NCI-H1417 (cell line): ENCODE results near the gene SERINC5.

ENCODE experiments used
- DNase-seq, 3 experiments: peaks; one replicate each; lab custom pipeline; 2025; lab: John Stamatoyannopoulos, UW

The SERINC5 gene

DNA sequence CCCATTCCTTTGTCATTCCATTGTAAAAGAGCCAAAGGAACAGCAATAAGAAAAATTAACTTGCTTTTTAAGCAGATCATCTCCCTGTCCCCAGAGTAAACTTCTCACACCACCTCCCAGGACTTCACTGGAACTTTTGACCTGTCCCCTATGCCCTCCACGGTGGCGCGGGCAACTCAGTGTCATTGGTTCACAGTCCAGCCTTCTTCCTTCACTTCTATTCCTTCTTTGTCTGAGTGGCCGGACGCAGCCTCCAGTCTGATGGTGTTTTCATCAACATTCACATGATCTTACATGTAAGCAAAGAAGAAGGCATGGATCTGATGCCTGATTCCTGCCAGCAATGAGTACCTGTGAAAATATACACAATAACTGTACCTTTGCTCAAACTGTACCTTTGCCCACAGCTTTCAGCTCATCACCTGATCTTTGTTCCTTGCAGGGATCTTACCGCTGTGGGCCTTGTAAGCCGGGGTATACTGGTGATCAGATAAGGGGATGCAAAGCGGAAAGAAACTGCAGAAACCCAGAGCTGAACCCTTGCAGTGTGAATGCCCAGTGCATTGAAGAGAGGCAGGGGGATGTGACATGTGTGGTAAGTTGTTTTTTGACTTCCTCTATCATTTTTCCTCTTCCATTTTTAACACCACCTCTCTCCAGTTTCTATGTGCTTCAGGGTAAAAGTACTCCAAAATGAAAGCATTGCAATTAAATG lies 188.2 kb downstream of the SERINC5 start:
- DNase-seq, result no peak

DNA sequence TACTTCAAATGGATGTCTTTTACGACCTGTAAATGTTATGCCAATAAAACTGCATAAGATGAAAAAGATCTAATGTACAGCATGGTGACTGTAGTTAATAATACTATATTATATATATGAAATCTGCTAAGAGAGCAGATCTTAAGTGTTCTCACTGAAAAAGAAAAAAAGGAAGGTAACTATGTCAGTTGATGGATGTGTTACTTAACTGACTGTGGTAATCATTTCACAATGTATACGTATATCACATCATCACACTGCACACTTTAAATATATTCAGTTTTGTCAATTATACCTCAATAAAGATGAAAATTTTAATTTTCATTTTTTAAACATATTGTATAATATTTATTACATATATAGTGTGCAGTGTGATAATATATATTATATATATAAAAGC lies 188.8 kb downstream of the SERINC5 start:
- DNase-seq, result no peak

DNA sequence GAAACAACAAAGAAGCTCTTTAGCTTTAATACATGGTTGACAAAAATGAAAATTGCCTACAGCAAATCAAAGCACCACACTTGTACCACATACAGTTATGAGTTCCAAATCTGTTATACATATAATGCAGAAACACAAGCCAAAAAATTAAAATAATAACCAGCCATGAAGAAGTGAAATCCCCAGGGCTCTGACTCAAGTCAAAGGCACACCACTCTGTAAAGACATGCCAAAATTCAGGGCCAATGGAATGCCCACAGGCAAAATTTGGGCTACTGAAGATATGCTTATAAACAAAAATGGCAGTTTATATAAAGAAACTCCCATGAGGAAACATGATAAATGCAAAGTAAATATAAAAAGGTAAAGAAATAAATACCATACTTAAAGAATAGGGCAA lies 191.7 kb downstream of the SERINC5 start:
- DNase-seq, result no peak
